Measurements from ENCODE around the gene CTBP1. TPM values are rescaled to one million over a fixed set of nuclear protein-coding genes. Genes with fewer than 3 reads are reported as not detected.
A peak's percentile ranks its signal among the peaks of the same experiment; 100 is the strongest.

Gene CTBP1
- total RNA-seq, 2 donors from 2014 or later = 109 to 113 TPM

GRCh38 chr4:1218634-1219565 lies 30.0 kb downstream of the CTBP1 start:
- intact Hi-C loops (cut with DNase I) = no loop called here
- no peak for DNase-seq (ENCODE audit: low spot score)

- intact Hi-C loops (cut with DNase I) = no loop called here
- DNase-seq (ENCODE audit: low spot score) = no peak
Observed at GRCh38 chr4:1217366-1217765, 31.6 kb downstream of the CTBP1 start.

GRCh38 chr4:1216869-1217294 lies 32.0 kb downstream of the CTBP1 start:
- intact Hi-C loops (cut with DNase I) = no loop called here

GRCh38 chr4:1216076-1216614 lies 32.8 kb downstream of the CTBP1 start:
- no peak for DNase-seq (ENCODE audit: low spot score)
- intact Hi-C loops (cut with DNase I) = no loop called here

More at GRCh38 chr4:1216869-1217294, 32.0 kb downstream of the CTBP1 start:
- DNase-seq (ENCODE audit: low spot score) = no peak

- intact Hi-C loops (cut with DNase I) = no loop called here
- no peak for DNase-seq (ENCODE audit: low spot score)
Observed at GRCh38 chr4:1215141-1216075, 33.5 kb downstream of the CTBP1 start.

GRCh38 chr4:1214101-1215095 lies 34.5 kb downstream of the CTBP1 start:
- intact Hi-C loops (cut with DNase I) = no loop called here
- DNase-seq (ENCODE audit: low spot score) = no peak

GRCh38 chr4:1213336-1213995 lies 35.5 kb downstream of the CTBP1 start:
- DNase-seq (ENCODE audit: low spot score) = no peak
- intact Hi-C loops (cut with DNase I) = no loop called here

GRCh38 chr4:1212546-1213335 lies 36.2 kb downstream of the CTBP1 start:
- DNase-seq (ENCODE audit: low spot score) = peak; percentile 63
- intact Hi-C loops (cut with DNase I) = no loop called here

GRCh38 chr4:1211891-1212545 lies 36.9 kb downstream of the CTBP1 start:
- intact Hi-C loops (cut with DNase I) = no loop called here
- peak; percentile 80 for DNase-seq (ENCODE audit: low spot score)

- peak; percentile 62 for DNase-seq (ENCODE audit: low spot score)
Observed at GRCh38 chr4:1211371-1211770, 37.6 kb downstream of the CTBP1 start.

GRCh38 chr4:1210971-1211370 lies 38.0 kb downstream of the CTBP1 start:
- DNase-seq (ENCODE audit: low spot score) = peak; percentile 78
- intact Hi-C loops (cut with DNase I) = no loop called here

More at GRCh38 chr4:1211371-1211770, 37.6 kb downstream of the CTBP1 start:
- intact Hi-C loops (cut with DNase I) = no loop called here

GRCh38 chr4:1210241-1210841 lies 38.6 kb downstream of the CTBP1 start:
- intact Hi-C loops (cut with DNase I) = no loop called here
- peak; percentile 50 for DNase-seq (ENCODE audit: low spot score)

- peak; percentile 95 for DNase-seq (ENCODE audit: low spot score)
- intact Hi-C loops (cut with DNase I) = loop anchor here in 1 of 2 donors (5.0 kb wide), 1 partner anchor 38 kb away; the partner anchor contains the start of gene SPON2
Observed at GRCh38 chr4:1209821-1210220, 39.1 kb downstream of the CTBP1 start.

- DNase-seq (ENCODE audit: low spot score) = peak; percentile 81
- intact Hi-C loops (cut with DNase I) = loop anchor here in 1 of 2 donors (5.0 kb wide), 1 partner anchor 37 kb away; the partner anchor contains the start of gene SPON2
Observed at GRCh38 chr4:1208970-1209704, 39.8 kb downstream of the CTBP1 start.

- DNase-seq (ENCODE audit: low spot score) = peak; percentile 80
- intact Hi-C loops (cut with DNase I) = loop anchor here in 1 of 2 donors (5.0 kb wide), 1 partner anchor 36 kb away; the partner anchor contains the start of gene SPON2
Observed at GRCh38 chr4:1208266-1208961, 40.5 kb downstream of the CTBP1 start.

Measured in posterior vena cava (tissue), 2 donors.